Breast epithelium (tissue), 4 donors: ENCODE data around the gene CARD10. TPM values are rescaled to one million over a fixed set of nuclear protein-coding genes. Genes with fewer than 3 reads are reported as not detected.

Source experiments
- DNase-seq, 2 donors: peaks; one replicate each; pipeline ENCODE4 v3.0.0-alpha.2; 2019; ENCODE audit warnings: low spot score in 2 of 2
- H3K27ac ChIP-seq, 2 donors: fragments of 200-600 bp; sonication (generic) in 1 of 2; one replicate each; pipeline ENCODE4 v1.5.1; 2016 to 2019; ENCODE audit warnings: mild to moderate bottlenecking in 1 of 2
- H3K27me3 ChIP-seq, 2 donors: fragments of 200-600 bp; sonication (generic) in 1 of 2; one replicate each; pipeline versions ENCODE4 v1.5.1 to v1.6.0; 2017 to 2019; ENCODE audit warnings: control low read depth in 1 of 2, mild to moderate bottlenecking in 1 of 2
- H3K36me3 ChIP-seq: fragments of 200-600 bp; one replicate; pipeline ENCODE4 v1.5.1; 2019
- H3K4me1 ChIP-seq, 2 donors: fragments of 200-600 bp; sonication (generic); one replicate each; pipeline ENCODE4 v1.5.1; 2016 to 2019; ENCODE audit warnings: control low read depth in 1 of 2
- H3K4me3 ChIP-seq, 3 donors: fragments of 200-600 bp; sonication (generic); 1 replicate in 2 of 3; 2 replicates in 1 of 3; pipeline ENCODE4 v1.5.1; 2016 to 2019; ENCODE audit warnings: mild to moderate bottlenecking in 3 of 3, moderate library complexity in 2 of 3
- H3K9me3 ChIP-seq, 2 donors: fragments of 200-600 bp; sonication (generic) in 1 of 2; one replicate each; pipeline ENCODE4 v1.5.1; 2016 to 2019; ENCODE audit warnings: control low read depth in 1 of 2
- CTCF ChIP-seq, 3 donors: fragments of 450-650 bp; IDR thresholded peaks; one replicate each; pipeline ENCODE4 v1.5.1; 2016 to 2017; ENCODE audit warnings: antibody characterized with exemption in 3 of 3, mild to moderate bottlenecking in 3 of 3, moderate library complexity in 3 of 3
- POLR2A ChIP-seq: fragments of 450-650 bp; IDR thresholded peaks from one replicate; pipeline ENCODE4 v1.6.1; 2016; ENCODE audit warnings: antibody characterized with exemption, mild to moderate bottlenecking, moderate library complexity
- POLR2AphosphoS5 ChIP-seq, 3 donors: sonication (generic); formaldehyde crosslinking; IDR thresholded peaks; one replicate each; pipeline ENCODE4 v1.6.1; 2017; ENCODE audit warnings: antibody characterized with exemption in 3 of 3
- intact Hi-C: fragments of 100-400 bp; cut with DNase I; formaldehyde crosslinking; loops from one replicate; pipeline ENCODE4 v1.15.1; 2023; ENCODE audit warnings: low total_unique reads
- total RNA-seq, 3 donors: library from RNA; depleted of rRNA; stranded (reverse); fragments of >200 nt; gene quantifications; one replicate each; pipeline ENCODE4 v1.1.0, GENCODE V29; 2016

CARD10 gene
- total RNA-seq, 3 donors from 2014 or later = 2.9 to 12.1 (median 10.2) TPM

GRCh38 chr22:37520776-37521191 lies 1.6 kb upstream of the CARD10 start:
- no peak overlapping the region for H3K27ac ChIP-seq
- H3K9me3 ChIP-seq = no peaks in the 10 kb centered on the region
- H3K4me3 ChIP-seq = no peak overlapping the region
- no peaks in the 10 kb centered on the region for H3K27me3 ChIP-seq
- intact Hi-C loops = no loop called here
- H3K36me3 ChIP-seq = no peaks in the 10 kb centered on the region
- H3K4me1 ChIP-seq = no peaks in the 10 kb centered on the region
- no peak for DNase-seq
- TF ChIP-seq POLR2A (no peak), CTCF (IDR thresholded peaks at IDR 0.05) (no peak), POLR2AphosphoS5 (IDR thresholded peaks at IDR 0.05) (no peak)

- H3K4me1 ChIP-seq = no peaks in the 10 kb centered on the region
- H3K27ac ChIP-seq = peak overlapping the region; percentile 83 to 86
- TF ChIP-seq POLR2A (no peak), POLR2AphosphoS5 (IDR thresholded peaks at IDR 0.05) (no peak), CTCF (IDR thresholded peaks at IDR 0.05) (no peak)
- H3K36me3 ChIP-seq = no peaks in the 10 kb centered on the region
- no peaks in the 10 kb centered on the region for H3K27me3 ChIP-seq
- peak overlapping the region; percentile 46 to 99 (median 81) for H3K4me3 ChIP-seq
- DNase-seq = no peak
- intact Hi-C loops = no loop called here
- H3K9me3 ChIP-seq = no peaks in the 10 kb centered on the region
Observed at GRCh38 chr22:37518509-37519267, 527 bp downstream of the CARD10 start.

- Histone ChIP-seq H3K27ac (peak overlapping the region; percentile 83 to 86), H3K27me3 (no peaks in the 10 kb centered on the region), H3K4me3 (peak overlapping the region; percentile 46 to 99 (median 81)), H3K36me3 (no peaks in the 10 kb centered on the region), H3K9me3 (no peaks in the 10 kb centered on the region), H3K4me1 (no peaks in the 10 kb centered on the region)
- intact Hi-C loops = no loop called here
- TF ChIP-seq CTCF (IDR thresholded peaks at IDR 0.05) = no peak
- no peak for TF ChIP-seq POLR2AphosphoS5 (IDR thresholded peaks at IDR 0.05)
- TF ChIP-seq POLR2A = no peak
- DNase-seq = peak in 1 of 2 donors; percentile 79
Observed at GRCh38 chr22:37517826-37518450, 1.3 kb downstream of the CARD10 start.

GRCh38 chr22:37516456-37516855 lies 2.8 kb downstream of the CARD10 start:
- DNase-seq = no peak
- H3K4me3 ChIP-seq = no peak overlapping the region
- H3K36me3 ChIP-seq = no peaks in the 10 kb centered on the region
- no peak for TF ChIP-seq POLR2A
- no peak for TF ChIP-seq POLR2AphosphoS5 (IDR thresholded peaks at IDR 0.05)
- TF ChIP-seq CTCF (IDR thresholded peaks at IDR 0.05) = no peak
- no peaks in the 10 kb centered on the region for H3K27me3 ChIP-seq
- intact Hi-C loops = no loop called here
- H3K27ac ChIP-seq = no peak overlapping the region
- H3K9me3 ChIP-seq = no peaks in the 10 kb centered on the region
- H3K4me1 ChIP-seq = peaks cover 0 to 4% of the 10 kb centered on the region in 2 donors

- Histone ChIP-seq H3K27me3 (no peaks in the 10 kb centered on the region), H3K4me1 (peaks cover 0 to 4% of the 10 kb centered on the region in 2 donors), H3K9me3 (no peaks in the 10 kb centered on the region), H3K4me3 (no peak overlapping the region), H3K36me3 (no peaks in the 10 kb centered on the region), H3K27ac (no peak overlapping the region)
- TF ChIP-seq POLR2A (no peak), POLR2AphosphoS5 (IDR thresholded peaks at IDR 0.05) (no peak), CTCF (IDR thresholded peaks at IDR 0.05) (no peak)
- intact Hi-C loops = no loop called here
- no peak for DNase-seq
Observed at GRCh38 chr22:37515901-37516300, 3.3 kb downstream of the CARD10 start.
